GM23248 (cell line): ENCODE measurements around the gene KRT10.

Experiments
- EZH2 ChIP-seq: fragments of 200-600 bp; sonication (generic); IDR thresholded peaks from 2 replicates; pipeline ENCODE4 v1.6.1; 2018; ENCODE audit warnings: antibody characterized with exemption, mild to moderate bottlenecking; ENCODE audit not compliant: insufficient read depth, poor library complexity, severe bottlenecking
- EZH2phosphoT487 ChIP-seq: fragments of 200-600 bp; sonication (generic); IDR thresholded peaks from 2 replicates; pipeline ENCODE4 v1.6.1; 2018; ENCODE audit warnings: antibody characterized with exemption, moderate library complexity, mild to moderate bottlenecking, low read depth; ENCODE audit not compliant: insufficient read depth

- no peak for TF ChIP-seq EZH2
- no peak for TF ChIP-seq EZH2phosphoT487
These were observed 11.5 kb upstream of the KRT10 start for GRCh38 chr17:40833882-40834281.
